Measurements from ENCODE around the gene OGFOD2. TPM values are rescaled to one million over a fixed set of nuclear protein-coding genes. Genes with fewer than 3 reads are reported as not detected.
A peak's percentile ranks its signal among the peaks of the same experiment; 100 is the strongest.

The OGFOD2 gene
- polyA plus RNA-seq, 1 donor: 22.2 TPM

DNA sequence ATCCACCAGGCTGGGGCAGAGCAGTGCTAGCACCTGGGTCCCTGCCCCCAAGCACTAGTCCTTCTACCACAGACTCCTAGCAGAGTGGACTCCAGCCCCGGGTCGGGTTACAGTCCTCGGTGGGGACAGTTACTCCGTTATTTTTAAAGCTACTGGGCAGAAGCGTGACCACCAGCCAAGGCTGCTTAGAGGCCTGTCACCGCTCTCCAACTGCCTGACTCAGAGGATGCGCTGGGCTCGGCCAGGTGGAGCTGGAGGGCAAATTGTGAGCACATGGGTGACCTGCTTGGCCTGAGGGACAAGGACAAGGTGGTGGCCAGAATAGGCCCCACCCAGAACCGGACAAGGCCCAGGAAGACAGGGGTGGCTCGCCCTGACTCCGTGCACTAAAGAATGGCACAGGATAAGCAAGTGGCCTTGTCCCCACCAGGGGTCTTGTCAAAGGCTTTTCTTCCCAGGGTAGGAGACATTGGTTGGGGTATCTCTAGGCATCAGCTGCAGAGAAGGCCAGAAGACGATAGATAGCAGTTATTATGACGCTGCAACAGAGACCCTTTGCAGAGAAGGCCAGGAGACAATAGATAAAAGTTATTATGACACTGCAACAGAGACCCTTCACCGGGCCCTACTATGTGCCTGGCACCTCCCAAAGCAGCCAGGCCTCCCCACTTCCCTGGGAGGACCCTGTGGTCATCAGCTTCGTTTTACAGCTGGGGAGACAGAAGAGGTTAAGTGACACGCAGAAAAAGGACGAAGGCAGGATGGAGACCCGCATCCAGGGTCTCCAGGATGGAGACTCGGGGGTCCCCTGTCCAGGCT lies 10.4 kb upstream of the OGFOD2 start:
- Histone ChIP-seq H3K27ac (ENCODE audit: low read length) (no peak overlapping the region), H3K36me3 (ENCODE audit: control insufficient read depth, insufficient read depth, low read length) (peaks cover 4% of the 10 kb centered on the region), H3K27me3 (ENCODE audit: control insufficient read depth, insufficient read depth, low read length) (no peaks in the 10 kb centered on the region), H3K9me3 (ENCODE audit: control insufficient read depth, low read depth, low read length) (no peaks in the 10 kb centered on the region), H3K4me3 (ENCODE audit: low read length) (no peak overlapping the region), H3K4me1 (ENCODE audit: control insufficient read depth, insufficient read depth, low read length) (peaks cover 31% of the 10 kb centered on the region)
- WGBS (ENCODE audit: insufficient coverage, low lambda C conversion rate): no CpG with 5 or more reads among the region's 19 CpGs
- DNase-seq: no peak

DNA sequence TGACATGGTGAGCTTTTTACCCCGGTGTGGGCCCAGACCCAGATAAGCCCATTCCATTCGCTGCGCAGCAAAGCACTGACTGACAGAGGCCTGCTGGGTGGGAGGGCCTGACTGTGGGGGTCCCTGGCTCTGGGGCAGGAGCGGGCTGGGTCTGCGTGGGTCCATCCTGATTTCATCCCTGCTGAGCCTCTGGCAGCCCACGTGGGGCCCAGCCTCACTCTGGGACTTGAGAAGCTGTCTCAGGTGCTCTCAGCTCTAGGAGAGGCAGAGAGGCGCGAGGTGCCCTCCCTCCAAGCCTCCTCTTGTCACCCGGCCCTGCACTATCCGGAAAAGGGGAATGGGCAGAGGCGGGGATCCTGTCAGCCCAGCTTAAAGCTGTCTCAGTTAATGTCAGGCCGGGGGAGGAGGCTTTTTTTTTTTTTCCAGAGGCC lies 9.7 kb upstream of the OGFOD2 start:
- H3K27ac ChIP-seq (ENCODE audit: low read length): no peak overlapping the region
- peak overlapping the region; percentile 60 for H3K4me3 ChIP-seq (ENCODE audit: low read length)
- no peaks in the 10 kb centered on the region for H3K36me3 ChIP-seq (ENCODE audit: control insufficient read depth, insufficient read depth, low read length)
- no peaks in the 10 kb centered on the region for H3K9me3 ChIP-seq (ENCODE audit: control insufficient read depth, low read depth, low read length)
- no peaks in the 10 kb centered on the region for H3K27me3 ChIP-seq (ENCODE audit: control insufficient read depth, insufficient read depth, low read length)
- DNase-seq: no peak
- WGBS (ENCODE audit: insufficient coverage, low lambda C conversion rate): no CpG with 5 or more reads among the region's 12 CpGs
- H3K4me1 ChIP-seq (ENCODE audit: control insufficient read depth, insufficient read depth, low read length): peaks cover 33% of the 10 kb centered on the region

DNA sequence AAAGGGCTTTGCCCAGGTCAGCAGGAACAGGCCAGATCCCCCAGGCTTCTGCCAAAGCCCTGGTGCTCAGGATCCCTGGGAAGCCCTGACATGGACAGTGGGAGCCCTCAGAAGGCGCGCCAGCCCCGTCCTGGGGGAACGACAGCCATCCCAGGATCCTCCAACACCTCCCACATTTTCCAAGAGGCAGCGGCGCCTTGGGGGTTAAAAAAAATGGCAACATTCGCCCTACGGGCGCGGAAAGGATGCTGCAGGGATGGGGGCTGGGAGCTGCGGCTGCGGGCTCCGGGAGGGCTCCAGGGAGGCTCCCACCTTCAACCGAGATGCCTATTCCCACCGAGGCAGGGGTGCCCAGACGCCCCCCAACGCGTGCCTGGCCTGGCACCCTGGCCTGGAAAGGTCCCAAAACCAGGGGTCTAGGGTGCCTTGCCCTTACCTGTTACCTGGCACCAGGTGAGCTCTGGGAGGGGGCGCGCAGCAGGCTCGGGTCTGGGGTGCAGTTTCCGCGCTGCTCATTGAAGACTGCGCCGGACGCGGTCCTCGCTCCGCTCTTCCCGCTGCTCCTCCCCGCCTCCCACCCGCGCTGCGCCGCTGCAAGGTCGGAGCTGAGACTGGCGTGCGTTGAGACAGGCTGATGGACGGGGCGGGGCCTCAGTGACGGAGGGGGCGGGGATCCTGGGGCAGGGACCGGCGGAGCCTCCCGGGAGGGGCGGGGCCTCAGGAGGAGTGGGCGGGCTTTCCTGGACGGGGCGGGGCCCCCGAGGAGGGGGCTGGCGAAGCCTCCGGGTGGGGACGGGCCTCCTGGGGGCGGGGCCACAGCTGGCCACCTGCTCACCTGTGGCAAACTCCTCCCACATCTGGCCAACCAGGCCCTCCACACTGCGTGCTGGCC lies 8.9 kb upstream of the OGFOD2 start, which contains the start of gene ABCB9:
Gene ABCB9, minus strand, starts transcription at position 613 of the 892 bp plus-strand sequence. CDS start 6,228 bp downstream, outside the sequence.
- no peaks in the 10 kb centered on the region for H3K9me3 ChIP-seq (ENCODE audit: control insufficient read depth, low read depth, low read length)
- H3K36me3 ChIP-seq (ENCODE audit: control insufficient read depth, insufficient read depth, low read length): no peaks in the 10 kb centered on the region
- H3K27me3 ChIP-seq (ENCODE audit: control insufficient read depth, insufficient read depth, low read length): no peaks in the 10 kb centered on the region
- H3K4me3 ChIP-seq (ENCODE audit: low read length): peak within 1 kb of the TSS; percentile 60
- H3K4me1 ChIP-seq (ENCODE audit: control insufficient read depth, insufficient read depth, low read length): peaks cover 33% of the 10 kb centered on the region
- peak within 1 kb of the TSS; percentile 23 for H3K27ac ChIP-seq (ENCODE audit: low read length)
- DNase-seq: peak; percentile 90 to 92
- WGBS (ENCODE audit: insufficient coverage, low lambda C conversion rate): no CpG with 5 or more reads among the region's 55 CpGs

DNA sequence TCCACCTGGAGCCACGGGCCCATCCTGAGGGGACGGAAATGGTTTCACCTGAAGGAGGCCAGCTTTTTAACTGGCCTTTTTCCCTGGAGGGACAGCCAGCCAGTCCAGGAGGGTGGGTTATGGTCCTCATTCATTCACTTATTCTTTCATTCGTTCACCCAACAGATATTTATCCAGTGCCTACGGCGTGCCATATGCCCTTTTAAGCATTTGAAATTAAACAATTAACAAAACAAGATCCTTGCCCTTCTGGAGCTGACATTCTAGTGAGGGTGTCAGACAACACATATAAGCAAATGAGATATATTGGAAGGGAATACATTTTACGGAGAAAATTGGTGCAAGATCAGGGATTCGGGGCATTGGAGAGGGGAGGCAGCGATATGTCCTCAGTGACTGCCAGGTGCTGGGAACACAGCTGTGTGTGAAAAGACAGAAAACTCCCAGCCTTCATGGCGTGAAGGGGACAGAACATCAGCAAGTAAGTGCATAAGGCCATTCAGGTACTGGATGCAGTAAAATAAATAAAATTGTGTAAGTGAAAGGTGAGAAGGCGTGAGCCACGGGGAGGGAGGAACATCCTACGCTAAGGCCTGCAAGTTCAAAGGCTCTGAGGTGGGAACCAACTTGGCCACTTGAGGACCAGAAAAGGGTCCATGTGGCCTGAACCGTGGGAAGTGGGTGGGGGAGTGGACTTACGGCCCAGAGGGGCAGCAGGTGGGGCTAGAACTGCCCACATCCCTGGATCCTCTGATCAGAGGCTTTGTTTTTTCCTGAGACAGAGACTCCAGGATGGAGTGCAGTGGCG lies 8.1 kb upstream of the OGFOD2 start:
- no peak overlapping the region for H3K27ac ChIP-seq (ENCODE audit: low read length)
- H3K4me1 ChIP-seq (ENCODE audit: control insufficient read depth, insufficient read depth, low read length): peaks cover 27% of the 10 kb centered on the region
- no peaks in the 10 kb centered on the region for H3K9me3 ChIP-seq (ENCODE audit: control insufficient read depth, low read depth, low read length)
- 59% methylated on average over 3 of the region's 15 CpGs for WGBS (ENCODE audit: insufficient coverage, low lambda C conversion rate)
- no peak overlapping the region for H3K4me3 ChIP-seq (ENCODE audit: low read length)
- H3K27me3 ChIP-seq (ENCODE audit: control insufficient read depth, insufficient read depth, low read length): no peaks in the 10 kb centered on the region
- DNase-seq: no peak
- no peaks in the 10 kb centered on the region for H3K36me3 ChIP-seq (ENCODE audit: control insufficient read depth, insufficient read depth, low read length)

DNA sequence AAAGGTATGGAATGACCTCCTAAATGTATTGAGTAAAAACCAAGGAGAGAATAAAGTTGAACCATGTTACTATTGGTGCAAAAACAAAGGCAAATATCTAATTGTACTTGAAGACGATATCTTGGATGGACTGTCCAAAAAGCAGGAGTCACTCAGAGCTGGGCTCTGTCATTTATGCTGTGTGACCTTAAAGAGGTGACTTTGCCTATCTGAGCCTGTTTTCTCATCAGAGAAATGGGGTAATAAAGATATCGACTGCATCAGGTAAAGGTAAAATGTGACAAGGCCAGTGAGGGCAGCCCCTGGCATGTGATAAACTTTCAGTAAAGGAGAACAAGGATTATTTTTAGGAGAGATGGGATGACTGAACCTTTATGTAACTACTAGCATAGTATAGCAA lies 6.9 kb upstream of the OGFOD2 start:
- no peak overlapping the region for H3K4me3 ChIP-seq (ENCODE audit: low read length)
- no peaks in the 10 kb centered on the region for H3K36me3 ChIP-seq (ENCODE audit: control insufficient read depth, insufficient read depth, low read length)
- no peak overlapping the region for H3K27ac ChIP-seq (ENCODE audit: low read length)
- peaks cover 24% of the 10 kb centered on the region for H3K4me1 ChIP-seq (ENCODE audit: control insufficient read depth, insufficient read depth, low read length)
- DNase-seq: no peak
- no peaks in the 10 kb centered on the region for H3K9me3 ChIP-seq (ENCODE audit: control insufficient read depth, low read depth, low read length)
- no peaks in the 10 kb centered on the region for H3K27me3 ChIP-seq (ENCODE audit: control insufficient read depth, insufficient read depth, low read length)
- WGBS (ENCODE audit: insufficient coverage, low lambda C conversion rate): 100% methylated on average over 1 of the region's 2 CpGs

DNA sequence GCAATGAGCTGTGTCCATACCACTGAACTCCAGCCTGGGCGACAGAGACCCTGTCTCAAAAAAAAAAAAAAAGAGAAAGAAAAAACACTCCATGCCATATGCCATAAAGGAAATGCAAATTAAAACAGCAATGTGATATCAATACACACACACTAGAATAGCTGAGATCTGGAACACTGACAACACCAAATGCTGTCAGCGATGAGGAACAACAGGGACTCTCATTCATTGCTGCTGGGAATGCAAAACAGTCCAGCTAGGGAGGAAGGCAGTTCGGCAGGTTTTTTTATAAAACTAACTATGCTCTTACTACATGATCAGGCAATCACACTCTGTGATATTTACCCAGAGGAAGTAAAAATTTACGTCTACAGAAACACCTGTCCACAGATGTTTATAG lies 5.4 kb upstream of the OGFOD2 start:
- WGBS (ENCODE audit: insufficient coverage, low lambda C conversion rate): no CpG with 5 or more reads among the region's 4 CpGs
- Histone ChIP-seq H3K36me3 (ENCODE audit: control insufficient read depth, insufficient read depth, low read length) (no peaks in the 10 kb centered on the region), H3K27ac (ENCODE audit: low read length) (no peak overlapping the region), H3K9me3 (ENCODE audit: control insufficient read depth, low read depth, low read length) (no peaks in the 10 kb centered on the region), H3K27me3 (ENCODE audit: control insufficient read depth, insufficient read depth, low read length) (no peaks in the 10 kb centered on the region), H3K4me1 (ENCODE audit: control insufficient read depth, insufficient read depth, low read length) (peaks cover 27% of the 10 kb centered on the region), H3K4me3 (ENCODE audit: low read length) (no peak overlapping the region)
- no peak for DNase-seq

DNA sequence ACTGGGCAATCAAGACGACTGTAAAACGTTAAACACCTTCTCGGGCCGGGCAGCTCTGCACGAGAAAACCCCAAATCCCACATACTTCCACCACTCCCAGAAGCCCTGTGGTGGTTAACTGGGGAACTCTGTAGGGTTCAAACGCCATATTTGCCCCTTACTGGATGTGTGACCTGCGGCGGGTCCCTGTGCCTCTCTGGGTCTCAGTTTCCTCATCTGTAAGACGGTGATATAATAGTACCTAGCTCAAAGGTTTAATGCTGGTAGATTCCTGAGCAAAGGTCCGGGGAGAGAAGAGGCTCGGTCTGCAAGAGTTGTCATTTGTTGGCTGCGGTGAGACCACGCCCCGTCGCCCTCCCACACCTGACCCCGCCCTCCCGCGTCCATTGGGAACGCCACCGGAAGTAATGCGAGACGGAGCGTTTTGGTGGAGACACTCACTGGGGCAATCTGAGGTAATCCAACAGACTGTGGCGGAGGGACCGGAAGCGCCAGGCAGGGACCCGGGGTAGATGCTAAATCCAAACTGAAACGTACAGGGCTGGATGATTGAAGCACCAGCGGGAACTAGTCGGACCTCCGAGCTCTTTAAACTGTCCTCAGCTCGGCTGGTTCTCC lies 661 bp upstream of the OGFOD2 start:
- peak overlapping the region; percentile 94 for H3K4me3 ChIP-seq (ENCODE audit: low read length)
- no CpG with 5 or more reads among the region's 32 CpGs for WGBS (ENCODE audit: insufficient coverage, low lambda C conversion rate)
- H3K27me3 ChIP-seq (ENCODE audit: control insufficient read depth, insufficient read depth, low read length): no peaks in the 10 kb centered on the region
- DNase-seq: peak; percentile 99 to 100
- H3K9me3 ChIP-seq (ENCODE audit: control insufficient read depth, low read depth, low read length): no peaks in the 10 kb centered on the region
- H3K27ac ChIP-seq (ENCODE audit: low read length): peak overlapping the region; percentile 98
- peaks cover 19% of the 10 kb centered on the region for H3K36me3 ChIP-seq (ENCODE audit: control insufficient read depth, insufficient read depth, low read length)
- peaks cover 34% of the 10 kb centered on the region for H3K4me1 ChIP-seq (ENCODE audit: control insufficient read depth, insufficient read depth, low read length)

DNA sequence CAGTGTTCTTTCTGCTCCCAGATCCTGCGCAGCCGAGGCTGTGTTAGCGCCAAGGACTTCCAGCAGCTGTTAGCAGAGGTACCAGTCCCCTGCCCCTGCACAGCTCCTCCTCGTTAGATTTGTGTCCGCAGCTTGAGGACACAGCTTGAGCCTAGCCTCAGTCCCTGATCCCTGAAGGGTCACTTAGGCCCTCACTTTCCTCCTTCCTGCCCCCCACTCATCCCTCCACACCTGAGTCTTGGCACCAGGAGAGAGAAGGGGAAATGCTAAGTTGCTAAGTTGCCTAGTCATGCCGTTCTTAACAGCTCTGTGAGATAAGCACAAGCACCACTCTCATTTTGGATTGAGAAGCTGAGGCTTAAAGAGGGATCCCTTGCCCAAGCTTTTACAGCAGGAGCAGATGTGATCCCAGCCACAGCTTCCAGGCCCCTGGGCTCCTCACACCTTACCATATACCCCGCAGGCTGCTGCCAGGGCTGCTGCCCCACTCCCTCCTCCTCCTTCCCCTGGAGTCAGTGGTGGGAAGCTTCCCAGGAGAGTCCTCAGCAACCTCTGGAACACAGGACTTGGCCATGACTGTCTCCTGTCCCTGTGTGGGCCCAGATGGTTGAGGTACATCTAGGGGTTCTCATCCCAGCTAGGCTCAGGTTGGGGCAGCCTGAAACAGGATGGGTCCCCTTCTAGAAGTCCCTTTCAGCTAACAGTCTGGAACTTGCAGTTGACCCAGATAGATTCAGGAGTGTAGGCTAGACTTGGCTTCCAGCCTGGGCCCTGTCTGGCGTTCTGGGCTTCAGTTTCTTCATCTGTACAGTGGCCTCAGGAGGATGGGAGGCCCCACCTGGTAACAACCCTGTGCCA lies 975 bp downstream of the OGFOD2 start:
- no CpG with 5 or more reads among the region's 8 CpGs for WGBS (ENCODE audit: insufficient coverage, low lambda C conversion rate)
- Histone ChIP-seq H3K36me3 (ENCODE audit: control insufficient read depth, insufficient read depth, low read length) (peaks cover 19% of the 10 kb centered on the region), H3K4me1 (ENCODE audit: control insufficient read depth, insufficient read depth, low read length) (peaks cover 34% of the 10 kb centered on the region), H3K27me3 (ENCODE audit: control insufficient read depth, insufficient read depth, low read length) (no peaks in the 10 kb centered on the region), H3K4me3 (ENCODE audit: low read length) (peak overlapping the region; percentile 94), H3K27ac (ENCODE audit: low read length) (peak overlapping the region; percentile 98), H3K9me3 (ENCODE audit: control insufficient read depth, low read depth, low read length) (no peaks in the 10 kb centered on the region)
- DNase-seq: no peak

DNA sequence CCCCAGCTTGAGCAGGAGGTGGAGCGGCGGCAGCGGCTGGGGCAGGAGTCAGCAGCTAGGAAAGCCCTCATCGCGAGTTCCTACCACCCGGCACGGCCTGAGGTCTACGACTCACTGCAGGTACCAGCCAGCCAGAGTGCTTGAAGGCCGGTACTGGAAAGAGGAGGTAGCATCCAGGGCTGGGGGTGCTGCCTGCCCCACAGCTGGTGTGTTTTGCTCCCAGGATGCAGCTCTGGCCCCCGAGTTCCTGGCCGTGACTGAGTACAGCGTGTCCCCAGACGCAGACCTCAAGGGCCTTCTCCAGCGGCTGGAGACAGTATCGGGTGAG lies 1.6 kb downstream of the OGFOD2 start:
- WGBS (ENCODE audit: insufficient coverage, low lambda C conversion rate): no CpG with 5 or more reads among the region's 15 CpGs
- peaks cover 35% of the 10 kb centered on the region for H3K4me1 ChIP-seq (ENCODE audit: control insufficient read depth, insufficient read depth, low read length)

More for the DNA sequence above, 1.6 kb downstream of the OGFOD2 start:
- Histone ChIP-seq H3K36me3 (ENCODE audit: control insufficient read depth, insufficient read depth, low read length) (peaks cover 21% of the 10 kb centered on the region), H3K27me3 (ENCODE audit: control insufficient read depth, insufficient read depth, low read length) (no peaks in the 10 kb centered on the region), H3K9me3 (ENCODE audit: control insufficient read depth, low read depth, low read length) (no peaks in the 10 kb centered on the region), H3K4me3 (ENCODE audit: low read length) (no peak overlapping the region), H3K27ac (ENCODE audit: low read length) (no peak overlapping the region)
- no peak for DNase-seq

Data from large intestine (tissue), 3 donors.